ENCODE results near the gene ZFAND6. TPM values are rescaled to one million over a fixed set of nuclear protein-coding genes. Genes with fewer than 3 reads are reported as not detected.
A peak's percentile ranks its signal among the peaks of the same experiment; 100 is the strongest.
"Not testable (repeated sequence)": the region's sequence is repeated elsewhere in the genome, so short reads cannot be mapped to it uniquely, and the experiment has no call there.

ZFAND6 gene
- total and polyA plus RNA-seq, 10 donors: 68.0 to 154 (median 89.2) TPM

DNA sequence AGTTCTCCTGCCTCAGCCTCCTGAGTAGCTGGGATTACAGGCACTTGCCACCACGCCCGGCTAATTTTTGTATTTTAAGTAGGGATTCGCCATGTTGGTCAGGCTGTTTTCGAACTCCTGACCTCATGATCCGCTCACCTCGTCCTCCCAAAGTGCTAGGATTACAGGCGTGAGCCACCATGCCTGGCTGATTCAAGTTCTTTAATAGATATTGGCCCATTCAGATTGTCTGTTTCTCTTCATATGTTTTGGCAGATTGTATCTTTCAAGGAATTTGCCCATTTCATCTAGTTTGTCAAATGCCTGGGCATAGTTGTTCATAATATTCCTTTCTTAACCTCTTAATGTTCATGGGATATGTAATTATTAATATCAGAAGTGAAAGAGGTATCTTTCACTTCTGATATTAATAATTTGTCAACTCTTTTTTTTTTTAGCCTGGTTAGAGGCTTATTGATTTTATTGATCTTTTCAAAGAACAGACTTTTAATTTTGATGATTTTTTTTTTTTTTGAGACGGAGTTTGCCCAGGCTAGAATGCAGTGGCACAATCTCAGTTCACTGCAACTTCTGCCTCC, 40.2 kb upstream of the ZFAND6 start:
- Histone ChIP-seq H3K4me3 (peak overlapping the region in 1 of 8 donors; percentile 56), H3K27ac (peak overlapping the region in 5 of 8 donors; percentile 48 to 86 (median 79)), H3K9me3 (peaks cover 0 to 3% (median 0%) of the 10 kb centered on the region in 8 donors), H3K27me3 (replicated peaks in 1 of 7) (no peaks in the 10 kb centered on the region), H3K4me1 (peaks cover 0 to 13% (median 2%) of the 10 kb centered on the region in 6 donors), H3K36me3 (no peaks in the 10 kb centered on the region)
- no peak for TF ChIP-seq POLR2AphosphoS5 (IDR thresholded peaks at IDR 0.05)
- no peak for DNase-seq
- intact Hi-C loops (cut with DNase I; ENCODE audit: low total_unique reads): no loop called here
- WGBS, 5 donors: 74 to 91% (median 88%) methylated on average over 8 of the region's 8 CpGs

DNA sequence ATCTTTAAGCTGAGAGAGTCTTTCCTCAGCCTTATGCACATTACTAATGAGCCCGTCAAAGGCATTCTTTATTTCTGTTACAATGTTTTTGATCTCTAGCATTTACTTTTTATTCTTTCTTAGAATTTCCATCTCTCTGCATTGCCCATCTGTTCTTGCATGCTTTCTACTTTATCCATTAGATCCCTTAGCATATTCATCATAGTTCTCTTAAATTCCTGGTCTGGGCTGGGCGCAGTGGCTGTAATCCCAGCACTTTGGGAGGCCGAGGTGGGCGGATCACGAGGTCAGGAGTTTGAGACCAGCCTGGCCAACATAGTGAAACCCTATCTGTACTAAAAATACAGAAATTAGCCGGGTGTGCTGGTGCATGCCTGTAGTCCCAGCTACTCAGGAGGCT, 39.3 kb upstream of the ZFAND6 start:
- H3K27ac ChIP-seq; H3K27me3 ChIP-seq (replicated peaks in 1 of 7); H3K36me3 ChIP-seq; intact Hi-C loops (cut with DNase I; ENCODE audit: low total_unique reads); H3K9me3 ChIP-seq; H3K4me3 ChIP-seq; DNase-seq: not testable (repeated sequence)
- peaks cover 0 to 13% (median 2%) of the 10 kb centered on the region in 6 donors for H3K4me1 ChIP-seq
- 82 to 94% (median 88%) methylated on average over 6 of the region's 6 CpGs for WGBS, 5 donors

DNA sequence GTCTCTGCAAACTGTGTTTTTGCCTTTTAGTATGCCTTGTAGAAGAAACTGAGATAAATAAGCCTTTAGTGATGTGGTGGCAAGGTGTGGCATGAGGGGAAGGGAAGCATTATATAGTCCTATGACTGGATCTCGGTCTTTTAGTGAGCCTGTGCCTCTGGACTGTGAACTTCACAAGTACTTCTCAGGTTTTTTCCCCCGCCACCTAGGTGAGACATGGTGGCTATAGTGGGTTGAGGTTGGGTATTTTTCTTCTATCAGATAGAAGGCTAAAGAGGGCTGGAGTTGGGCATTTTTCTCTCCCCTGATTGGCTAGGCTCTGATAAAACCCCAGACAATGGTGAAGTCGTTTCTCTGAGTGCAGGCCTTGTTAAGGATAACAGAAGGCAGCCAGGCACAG, 38.7 kb upstream of the ZFAND6 start:
- Histone ChIP-seq H3K9me3 (no peaks in the 10 kb centered on the region), H3K4me3 (no peak overlapping the region), H3K27ac (no peak overlapping the region), H3K4me1 (peaks cover 0 to 13% (median 2%) of the 10 kb centered on the region in 6 donors), H3K27me3 (replicated peaks in 1 of 7) (no peaks in the 10 kb centered on the region), H3K36me3 (no peaks in the 10 kb centered on the region)
- TF ChIP-seq POLR2AphosphoS5 (IDR thresholded peaks at IDR 0.05): no peak
- TF ChIP-seq POLR2A (IDR thresholded peaks at IDR 0.05): no peak
- TF ChIP-seq, protein P1, sequence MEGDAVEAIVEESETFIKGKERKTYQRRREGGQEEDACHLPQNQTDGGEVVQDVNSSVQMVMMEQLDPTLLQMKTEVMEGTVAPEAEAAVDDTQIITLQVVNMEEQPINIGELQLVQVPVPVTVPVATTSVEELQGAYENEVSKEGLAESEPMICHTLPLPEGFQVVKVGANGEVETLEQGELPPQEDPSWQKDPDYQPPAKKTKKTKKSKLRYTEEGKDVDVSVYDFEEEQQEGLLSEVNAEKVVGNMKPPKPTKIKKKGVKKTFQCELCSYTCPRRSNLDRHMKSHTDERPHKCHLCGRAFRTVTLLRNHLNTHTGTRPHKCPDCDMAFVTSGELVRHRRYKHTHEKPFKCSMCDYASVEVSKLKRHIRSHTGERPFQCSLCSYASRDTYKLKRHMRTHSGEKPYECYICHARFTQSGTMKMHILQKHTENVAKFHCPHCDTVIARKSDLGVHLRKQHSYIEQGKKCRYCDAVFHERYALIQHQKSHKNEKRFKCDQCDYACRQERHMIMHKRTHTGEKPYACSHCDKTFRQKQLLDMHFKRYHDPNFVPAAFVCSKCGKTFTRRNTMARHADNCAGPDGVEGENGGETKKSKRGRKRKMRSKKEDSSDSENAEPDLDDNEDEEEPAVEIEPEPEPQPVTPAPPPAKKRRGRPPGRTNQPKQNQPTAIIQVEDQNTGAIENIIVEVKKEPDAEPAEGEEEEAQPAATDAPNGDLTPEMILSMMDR (IDR thresholded peaks at IDR 0.05 in 8 of 11, conservative IDR thresholded peaks at IDR 0.05 in 3 of 11): no peak
- intact Hi-C loops (cut with DNase I; ENCODE audit: low total_unique reads): no loop called here
- DNase-seq: no peak
- WGBS, 5 donors: 73 to 83% (median 76%) methylated on average over 3 of the region's 3 CpGs

DNA sequence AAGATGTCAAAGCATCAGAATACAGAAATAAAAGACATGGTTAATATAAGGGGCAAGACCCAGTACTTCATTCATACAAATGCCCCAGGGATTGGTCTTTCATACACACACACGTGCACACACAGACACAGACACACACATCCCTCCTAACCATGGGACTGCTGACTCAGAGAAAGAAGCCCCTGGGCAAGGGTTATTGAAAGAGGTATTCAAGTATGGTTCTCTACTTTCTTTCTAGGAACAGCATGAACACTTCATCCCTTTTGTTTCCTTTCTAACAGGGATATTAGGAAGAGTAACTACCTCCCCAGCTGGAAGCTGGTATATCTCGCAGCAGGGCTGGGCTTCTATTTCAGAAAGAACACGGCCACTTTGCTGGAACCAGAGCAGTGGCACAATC, 33.2 kb upstream of the ZFAND6 start:
- no peak for TF ChIP-seq POLR2A (IDR thresholded peaks at IDR 0.05)
- TF ChIP-seq, protein P1 (IDR thresholded peaks at IDR 0.05 in 8 of 11, conservative IDR thresholded peaks at IDR 0.05 in 3 of 11): no peak
- TF ChIP-seq POLR2AphosphoS5 (IDR thresholded peaks at IDR 0.05): no peak
- no peak for DNase-seq
- H3K27me3 ChIP-seq (replicated peaks in 1 of 7): no peaks in the 10 kb centered on the region
- intact Hi-C loops (cut with DNase I; ENCODE audit: low total_unique reads): no loop called here
- H3K4me3 ChIP-seq: no peak overlapping the region
- no peaks in the 10 kb centered on the region for H3K36me3 ChIP-seq
- no peak overlapping the region for H3K27ac ChIP-seq
- H3K4me1 ChIP-seq: peaks cover 0 to 7% (median 0%) of the 10 kb centered on the region in 6 donors
- no peaks in the 10 kb centered on the region for H3K9me3 ChIP-seq
- 87 to 95% (median 91%) methylated on average over 3 of the region's 3 CpGs for WGBS, 5 donors

DNA sequence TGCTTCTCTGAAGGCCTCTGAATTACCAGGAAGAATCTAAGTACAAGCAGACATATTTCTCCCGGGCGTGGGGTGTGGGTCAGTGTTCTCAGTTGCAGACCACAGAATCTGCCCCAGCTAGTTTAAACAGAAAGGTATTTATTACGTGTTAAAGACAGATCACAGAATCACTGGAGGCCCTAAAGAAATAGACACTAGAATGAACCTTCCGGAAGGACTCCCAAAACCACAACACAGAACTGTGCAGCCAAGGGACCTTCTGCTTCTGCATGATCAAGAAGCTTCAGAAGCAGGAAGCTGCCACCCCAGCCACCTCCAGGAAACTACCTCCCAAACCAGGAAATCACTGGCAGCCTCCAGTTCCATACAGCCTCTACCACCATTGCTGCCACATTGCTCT, 32.7 kb upstream of the ZFAND6 start:
- 77 to 93% (median 84%) methylated on average over 4 of the region's 4 CpGs for WGBS, 5 donors
- DNase-seq: no peak
- no peak for TF ChIP-seq POLR2AphosphoS5 (IDR thresholded peaks at IDR 0.05)
- TF ChIP-seq POLR2A (IDR thresholded peaks at IDR 0.05): no peak
- TF ChIP-seq, protein P1 (IDR thresholded peaks at IDR 0.05 in 8 of 11, conservative IDR thresholded peaks at IDR 0.05 in 3 of 11): no peak
- Histone ChIP-seq H3K27me3 (replicated peaks in 1 of 7) (no peaks in the 10 kb centered on the region), H3K27ac (no peak overlapping the region), H3K36me3 (no peaks in the 10 kb centered on the region), H3K4me1 (peaks cover 0 to 7% (median 2%) of the 10 kb centered on the region in 6 donors), H3K9me3 (no peaks in the 10 kb centered on the region), H3K4me3 (no peak overlapping the region)
- intact Hi-C loops (cut with DNase I; ENCODE audit: low total_unique reads): no loop called here
